ENCODE results near the gene H3-3A. TPM values are rescaled to one million over a fixed set of nuclear protein-coding genes. Genes with fewer than 3 reads are reported as not detected.

H3-3A gene
- 100 to 1,000 TPM; 128 to 557 (median 501) TPM for total RNA-seq

GRCh38 chr1:226062558-226063223 is at the start of gene H3-3A:
H3-3A (plus strand) TSS chr1:226062716; CDS start chr1:226064352, 1,636 bp downstream.
- Histone ChIP-seq H3K4me1 (peaks cover 33 to 47% (median 42%) of the 10 kb centered on the region in 4 donors), H3K4me3 (peak within 1 kb of the TSS; percentile 82 to 89 (median 86)), H3K27me3 (no peaks in the 10 kb centered on the region), H3K9me3 (no peaks in the 10 kb centered on the region), H3K36me3 (peaks cover 0 to 20% (median 6%) of the 10 kb centered on the region in 4 donors), H3K27ac (peak within 1 kb of the TSS; percentile 99 to 100 (median 100))
- in situ Hi-C loops (cut with MboI; ENCODE audit: low pct_ligation_motif_present in 1 of 4, low pct_unique_long_range_greater_than_20kb in 1 of 4, low sequenced_read_pairs in 3 of 4) (loop anchor here in 1 of 4 donors (5.0 to 10.0 kb wide), 2 partner anchors 62 to 65 kb away; partner anchors contain the start of gene SDE2), intact Hi-C loops (cut with DNase I; ENCODE audit: low total_unique reads) (loop anchor here (5.0 kb wide), 1 partner anchor 60 kb away; no protein-coding TSS in a partner anchor)
- TF ChIP-seq CTCF (IDR thresholded peaks at IDR 0.05) (peak in 1 of 5 experiments; percentile 32), EP300 (IDR thresholded peaks at IDR 0.05; ENCODE audit: low read depth) (no peak), POLR2A (IDR thresholded peaks at IDR 0.05) (peak; percentile 99), POLR2AphosphoS5 (IDR thresholded peaks at IDR 0.05) (peak; percentile 99 to 100 (median 99))
- WGBS, 2 donors (ENCODE audit: low coverage in 1 of 2), result 0 to 2% methylated on average over 4 to 29 of the region's 78 CpGs
- peak; percentile 99 for DNase-seq

GRCh38 chr1:226017070-226017469 is 45.4 kb upstream of the H3-3A start:
- no peak for DNase-seq
- H3K27ac ChIP-seq, result no peak overlapping the region
- WGBS, 2 donors (ENCODE audit: low coverage in 1 of 2), result 55% methylated on average over 6 of the region's 6 CpGs; no CpG with 5 or more reads in 1 of the 2 donors
- TF ChIP-seq EP300 (IDR thresholded peaks at IDR 0.05; ENCODE audit: low read depth) (no peak), CTCF (IDR thresholded peaks at IDR 0.05) (no peak), POLR2AphosphoS5 (IDR thresholded peaks at IDR 0.05) (no peak), POLR2A (IDR thresholded peaks at IDR 0.05) (no peak)
- H3K36me3 ChIP-seq, result no peaks in the 10 kb centered on the region
- intact Hi-C loops (cut with DNase I; ENCODE audit: low total_unique reads), result no loop called here
- in situ Hi-C loops (cut with MboI; ENCODE audit: low pct_ligation_motif_present in 1 of 4, low pct_unique_long_range_greater_than_20kb in 1 of 4, low sequenced_read_pairs in 3 of 4), result no loop called here
- H3K4me3 ChIP-seq, result no peak overlapping the region
- H3K4me1 ChIP-seq, result peaks cover 0 to 14% (median 0%) of the 10 kb centered on the region in 4 donors
- H3K27me3 ChIP-seq, result no peaks in the 10 kb centered on the region
- H3K9me3 ChIP-seq, result no peaks in the 10 kb centered on the region

GRCh38 chr1:226019572-226019971 is 42.9 kb upstream of the H3-3A start:
- no peaks in the 10 kb centered on the region for H3K27me3 ChIP-seq
- no peak for DNase-seq
- H3K36me3 ChIP-seq, result no peaks in the 10 kb centered on the region
- in situ Hi-C loops (cut with MboI; ENCODE audit: low pct_ligation_motif_present in 1 of 4, low pct_unique_long_range_greater_than_20kb in 1 of 4, low sequenced_read_pairs in 3 of 4) (no loop called here), intact Hi-C loops (cut with DNase I; ENCODE audit: low total_unique reads) (no loop called here)
- H3K9me3 ChIP-seq, result no peaks in the 10 kb centered on the region
- H3K4me1 ChIP-seq, result peaks cover 0 to 14% (median 0%) of the 10 kb centered on the region in 4 donors
- H3K27ac ChIP-seq, result peak overlapping the region; percentile 24 to 51 (median 43)
- H3K4me3 ChIP-seq, result no peak overlapping the region
- 68 to 86% methylated on average over 1 of the region's 1 CpG for WGBS, 2 donors (ENCODE audit: low coverage in 1 of 2)
- TF ChIP-seq EP300 (IDR thresholded peaks at IDR 0.05; ENCODE audit: low read depth) (no peak), POLR2AphosphoS5 (IDR thresholded peaks at IDR 0.05) (no peak), POLR2A (IDR thresholded peaks at IDR 0.05) (no peak), CTCF (IDR thresholded peaks at IDR 0.05) (no peak)

DNA sequence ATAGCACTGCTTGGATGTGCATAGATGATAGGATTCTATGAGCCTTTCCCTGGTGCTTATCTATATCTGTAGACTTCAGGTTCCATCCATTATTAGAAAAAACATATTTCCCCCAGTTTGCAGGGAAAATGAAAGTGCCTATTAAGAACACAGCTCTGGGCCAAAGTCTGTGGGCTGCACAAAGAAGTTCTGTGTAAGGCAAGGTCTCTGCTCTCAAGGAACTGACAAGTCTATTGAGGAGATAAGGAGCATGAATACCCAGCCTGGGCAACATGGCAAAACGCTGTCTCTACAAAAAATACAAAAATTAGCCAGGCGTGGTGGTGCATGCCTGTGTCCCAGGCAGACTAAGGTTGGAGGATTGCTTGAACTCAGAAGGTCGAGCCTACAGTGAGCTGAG is 41.1 kb upstream of the H3-3A start:
- intact Hi-C loops (cut with DNase I; ENCODE audit: low total_unique reads), result no loop called here
- H3K27ac ChIP-seq, result no peak overlapping the region
- H3K27me3 ChIP-seq, result no peaks in the 10 kb centered on the region
- WGBS, 2 donors (ENCODE audit: low coverage in 1 of 2), result 39 to 70% methylated on average over 2 to 3 of the region's 3 CpGs
- H3K36me3 ChIP-seq, result no peaks in the 10 kb centered on the region
- TF ChIP-seq EP300 (IDR thresholded peaks at IDR 0.05; ENCODE audit: low read depth), result no peak
- no peak for TF ChIP-seq CTCF (IDR thresholded peaks at IDR 0.05)
- no peak for TF ChIP-seq POLR2AphosphoS5 (IDR thresholded peaks at IDR 0.05)
- TF ChIP-seq POLR2A (IDR thresholded peaks at IDR 0.05), result no peak
- H3K4me3 ChIP-seq, result no peak overlapping the region
- in situ Hi-C loops (cut with MboI; ENCODE audit: low pct_ligation_motif_present in 1 of 4, low pct_unique_long_range_greater_than_20kb in 1 of 4, low sequenced_read_pairs in 3 of 4), result no loop called here
- DNase-seq, result no peak
- no peaks in the 10 kb centered on the region for H3K9me3 ChIP-seq
- H3K4me1 ChIP-seq, result peaks cover 0 to 9% (median 0%) of the 10 kb centered on the region in 4 donors

Data from transverse colon (tissue), 4 donors.